Neuronal stem cell (in vitro differentiated cells): ENCODE data around the gene NDUFC2.
"Not testable (repeated sequence)": the region's sequence is repeated elsewhere in the genome, so short reads cannot be mapped to it uniquely, and the experiment has no call there.

Experiments used
- DNase-seq: peaks from one replicate; pipeline ENCODE4 v3.0.0-alpha.2; 2013; ENCODE audit warnings: low spot score
- H2AFZ ChIP-seq: one replicate; pipeline ENCODE4 v1.6.1; 2013; ENCODE audit warnings: mild to moderate bottlenecking, low read length, inconsistent platforms
- H2AK5ac ChIP-seq: 2 replicates; pipeline ENCODE4 v1.6.1; 2013; ENCODE audit warnings: low read depth, mild to moderate bottlenecking, inconsistent platforms, low read length, moderate library complexity, mixed read lengths
- H2BK120ac ChIP-seq: 2 replicates; pipeline ENCODE4 v1.6.1; 2013; ENCODE audit warnings: low read depth, mild to moderate bottlenecking, inconsistent platforms, low read length, moderate library complexity, mixed read lengths
- H2BK12ac ChIP-seq: one replicate; pipeline ENCODE4 v1.6.1; 2013; ENCODE audit warnings: low read length, inconsistent platforms
- H2BK15ac ChIP-seq: 2 replicates; pipeline ENCODE4 v1.6.1; 2013; ENCODE audit warnings: mild to moderate bottlenecking, low read length, inconsistent platforms, mixed read lengths
- H2BK5ac ChIP-seq: one replicate; pipeline ENCODE4 v1.6.1; 2013; ENCODE audit warnings: inconsistent platforms, mild to moderate bottlenecking, low read length, moderate library complexity
- H3K14ac ChIP-seq: one replicate; pipeline ENCODE4 v1.6.1; 2013; ENCODE audit warnings: low read length, inconsistent platforms
- H3K18ac ChIP-seq: 2 replicates; pipeline ENCODE4 v1.6.1; 2013; ENCODE audit warnings: low read length, inconsistent platforms
- H3K23ac ChIP-seq: 2 replicates; pipeline ENCODE4 v1.6.1; 2013; ENCODE audit warnings: low read depth, mild to moderate bottlenecking, mixed read lengths, low read length, inconsistent platforms; ENCODE audit not compliant: poor library complexity
- H3K27ac ChIP-seq: replicated peaks from 3 replicates; pipeline ENCODE4 v1.5.1; 2013; ENCODE audit warnings: low read length, inconsistent platforms
- H3K27me3 ChIP-seq, 3 experiments: 2 replicates each; pipeline ENCODE4 v1.6.1; 2013; ENCODE audit warnings: low read length in 3 of 3, mild to moderate bottlenecking in 2 of 3, inconsistent platforms in 1 of 3, low read depth in 1 of 3, mixed read lengths in 1 of 3, moderate library complexity in 1 of 3; ENCODE audit not compliant: control insufficient read depth in 3 of 3, insufficient read depth in 3 of 3
- H3K36me3 ChIP-seq, 2 donors: replicated peaks in 1 of 2; 2 replicates each; pipeline ENCODE4 v1.6.1; 2013; ENCODE audit warnings: low read length in 2 of 2; ENCODE audit not compliant: control insufficient read depth in 2 of 2, insufficient read depth in 2 of 2
- H3K4ac ChIP-seq: 2 replicates; pipeline ENCODE4 v1.6.1; 2013; ENCODE audit warnings: inconsistent platforms, mild to moderate bottlenecking, low read length, moderate library complexity
- H3K4me1 ChIP-seq, 2 donors: 1 replicate in 1 of 2; 2 replicates in 1 of 2; pipeline ENCODE4 v1.6.1; 2013; ENCODE audit warnings: low read length in 2 of 2, low read depth in 1 of 2; ENCODE audit not compliant: control insufficient read depth in 2 of 2, insufficient read depth in 1 of 2
- H3K4me2 ChIP-seq: one replicate; pipeline ENCODE4 v1.6.1; 2013; ENCODE audit warnings: mild to moderate bottlenecking, low read length, inconsistent platforms; ENCODE audit not compliant: insufficient read depth, poor library complexity, severe bottlenecking
- H3K4me3 ChIP-seq, 2 donors: 2 replicates each; pipeline ENCODE4 v1.5.1; 2013; ENCODE audit warnings: low read length in 2 of 2, mild to moderate bottlenecking in 2 of 2, inconsistent platforms in 1 of 2, moderate library complexity in 1 of 2
- H3K79me1 ChIP-seq: one replicate; pipeline ENCODE4 v1.6.1; 2013; ENCODE audit warnings: low read depth, mild to moderate bottlenecking, inconsistent platforms, low read length, moderate library complexity
- H3K9ac ChIP-seq: one replicate; pipeline ENCODE4 v1.6.1; 2013; ENCODE audit warnings: mild to moderate bottlenecking, low read depth, low read length, inconsistent platforms; ENCODE audit not compliant: poor library complexity
- H3K9me3 ChIP-seq, 2 donors: replicated peaks in 1 of 2; 2 replicates each; pipeline versions ENCODE3 to v1.6.1; 2013; ENCODE audit warnings: low read length in 2 of 2, mild to moderate bottlenecking in 2 of 2, inconsistent platforms in 1 of 2, low read depth in 1 of 2, mixed read lengths in 1 of 2, moderate library complexity in 1 of 2; ENCODE audit not compliant: control insufficient read depth in 2 of 2, insufficient read depth in 1 of 2
- H4K8ac ChIP-seq: one replicate; pipeline ENCODE4 v1.6.1; 2013; ENCODE audit warnings: low read depth, mild to moderate bottlenecking, inconsistent platforms, low read length, moderate library complexity
- H4K91ac ChIP-seq: one replicate; pipeline ENCODE4 v1.6.1; 2013; ENCODE audit warnings: low read length, low read depth, mild to moderate bottlenecking, inconsistent platforms; ENCODE audit not compliant: poor library complexity
- WGBS, 2 donors: extraction: QIAGEN DNeasy Blood & Tissue Kit; methylation state at CpG; one replicate each; pipeline ENCODE4 v1.1.7; 2013; ENCODE audit warnings: missing lambda C conversion rate in 2 of 2, mixed read lengths in 1 of 2; ENCODE audit not compliant: insufficient read length in 2 of 2, insufficient replicate concordance in 1 of 2; ENCODE audit errors: extremely low coverage in 2 of 2; 5-methylcytosine and 5-hydroxymethylcytosine counted together

NDUFC2 gene

DNA sequence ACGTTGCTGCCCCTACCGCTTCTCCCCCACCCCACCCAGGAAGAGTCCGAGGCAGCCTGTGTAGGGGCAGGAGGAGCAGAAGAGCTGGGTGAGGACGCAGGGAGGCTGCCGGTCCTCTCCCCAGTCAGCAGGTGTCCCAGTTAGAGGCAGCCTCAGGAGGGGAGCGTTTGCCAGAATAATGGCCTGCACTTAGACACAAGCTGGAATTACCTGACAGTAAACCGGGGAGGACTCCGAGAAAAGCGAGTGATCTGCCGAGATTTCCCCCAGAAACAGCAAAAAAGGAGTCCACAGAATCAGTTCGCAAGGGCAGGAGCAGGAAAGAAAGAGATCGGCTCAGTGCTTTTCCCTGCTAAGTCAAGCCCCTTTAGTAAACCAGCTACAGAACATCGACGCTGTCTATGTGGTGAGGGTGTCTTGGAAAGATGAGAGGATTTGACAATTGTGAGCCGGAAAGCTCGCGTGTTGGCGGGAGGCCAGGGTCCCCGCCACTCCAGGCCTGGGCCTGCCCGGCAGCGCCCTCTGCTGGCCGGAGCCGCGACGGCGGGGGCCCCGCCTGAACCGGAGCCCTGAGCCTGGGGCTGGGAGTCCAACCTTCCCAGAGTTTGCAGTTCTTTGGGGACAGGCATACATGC, 33.7 kb downstream of the NDUFC2 start:
- H3K4ac ChIP-seq: no peak overlapping the region
- peak overlapping the region; percentile 9 for H3K23ac ChIP-seq
- no peaks in the 10 kb centered on the region for H3K79me1 ChIP-seq
- peak overlapping the region; percentile 19 for H3K4me2 ChIP-seq
- H3K9ac ChIP-seq: no peak overlapping the region
- H2BK12ac ChIP-seq: no peak overlapping the region
- H2BK120ac ChIP-seq: no peak overlapping the region
- peak overlapping the region; percentile 82 for H2BK15ac ChIP-seq
- H3K27me3 ChIP-seq: no peaks in the 10 kb centered on the region
- peak overlapping the region in 1 of 2 donors; percentile 12 for H3K4me3 ChIP-seq
- H3K27ac ChIP-seq: no peak overlapping the region
- WGBS, 2 donors: no CpG with 5 or more reads among the region's 28 CpGs
- H3K4me1 ChIP-seq: peaks cover 4 to 6% of the 10 kb centered on the region in 2 donors
- peak; percentile 69 for DNase-seq
- peak overlapping the region; percentile 73 for H3K18ac ChIP-seq
- H3K14ac ChIP-seq: no peak overlapping the region
- H3K9me3 ChIP-seq: peaks cover 0 to 5% of the 10 kb centered on the region in 2 donors
- H4K8ac ChIP-seq: no peak overlapping the region
- no peak overlapping the region for H2AK5ac ChIP-seq
- H2BK5ac ChIP-seq: no peak overlapping the region
- H4K91ac ChIP-seq: no peak overlapping the region
- peak overlapping the region; percentile 79 for H2AFZ ChIP-seq
- H3K36me3 ChIP-seq: no peaks in the 10 kb centered on the region

DNA sequence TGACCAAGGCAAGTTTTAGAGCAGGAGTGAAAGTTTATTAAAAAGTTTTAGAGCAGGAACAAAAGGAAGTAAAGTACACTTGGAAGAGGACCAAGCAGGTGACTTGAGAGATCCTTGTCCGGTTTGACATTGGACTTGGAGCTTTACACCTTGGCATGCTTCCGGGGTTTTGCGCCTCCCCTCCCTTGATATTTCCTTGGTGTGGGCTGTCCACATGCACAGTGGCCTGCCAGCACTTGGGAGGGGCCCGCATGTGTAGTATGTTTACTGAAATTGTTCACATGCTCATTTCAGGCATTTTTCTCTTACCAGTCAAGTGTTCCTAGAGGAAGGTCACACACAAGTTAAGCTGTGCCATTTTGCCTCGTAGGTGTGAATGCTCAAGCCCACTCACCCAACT, 35.0 kb downstream of the NDUFC2 start:
- no CpG with 5 or more reads among the region's 5 CpGs for WGBS, 2 donors

DNA sequence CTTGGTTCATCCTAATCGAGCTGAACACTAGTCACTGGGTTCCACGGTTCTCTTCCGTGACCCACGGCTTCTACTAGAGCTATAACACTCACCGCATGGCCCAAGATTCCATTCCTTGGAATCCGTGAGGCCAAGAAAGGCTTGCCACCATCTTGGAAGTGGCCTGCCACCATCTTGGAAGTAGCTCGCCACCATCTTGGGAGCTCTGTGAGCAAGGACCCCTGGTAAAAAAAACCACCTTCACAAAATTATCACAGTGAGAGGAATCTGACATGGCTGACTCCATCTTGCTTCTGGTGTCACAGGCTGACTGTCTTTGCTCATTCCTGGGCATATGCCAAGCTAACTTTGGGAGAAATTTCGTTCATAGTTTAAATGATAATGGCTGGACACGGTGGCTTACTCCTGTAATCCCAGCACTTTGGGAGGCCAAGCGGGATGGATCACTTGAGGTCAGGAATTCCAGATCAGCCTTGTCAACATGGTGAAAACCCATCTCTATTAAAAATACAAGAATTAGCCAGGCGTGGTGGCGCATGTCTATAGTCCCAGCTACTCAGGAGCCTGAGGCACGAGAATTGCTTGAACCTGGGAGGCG, 37.7 kb downstream of the NDUFC2 start:
- DNase-seq: no peak

More for the DNA sequence above, 35.0 kb downstream of the NDUFC2 start:
- Histone ChIP-seq H3K14ac (no peak overlapping the region), H3K27me3 (no peaks in the 10 kb centered on the region), H3K36me3 (no peaks in the 10 kb centered on the region), H3K4me3 (no peak overlapping the region), H3K79me1 (no peaks in the 10 kb centered on the region), H3K4me2 (no peak overlapping the region), H3K9ac (no peak overlapping the region), H2BK120ac (no peak overlapping the region), H4K8ac (no peak overlapping the region), H2BK12ac (no peak overlapping the region), H2AFZ (no peak overlapping the region), H3K23ac (no peak overlapping the region), H3K9me3 (peaks cover 0 to 5% of the 10 kb centered on the region in 2 donors), H3K4ac (no peak overlapping the region), H3K4me1 (peaks cover 4 to 6% of the 10 kb centered on the region in 2 donors), H3K18ac (no peak overlapping the region), H4K91ac (no peak overlapping the region), H2AK5ac (no peak overlapping the region), H2BK5ac (no peak overlapping the region), H2BK15ac (no peak overlapping the region), H3K27ac (no peak overlapping the region)
- DNase-seq: no peak

GRCh38 chr11:78041380-78041719, 38.3 kb downstream of the NDUFC2 start:
- not testable (repeated sequence) for H2BK15ac ChIP-seq, H3K23ac ChIP-seq, H3K27ac ChIP-seq, DNase-seq, H3K14ac ChIP-seq, H3K4ac ChIP-seq, H3K4me2 ChIP-seq, H3K18ac ChIP-seq, H3K27me3 ChIP-seq, H2BK12ac ChIP-seq, H4K8ac ChIP-seq, H2AK5ac ChIP-seq, H4K91ac ChIP-seq, H2BK5ac ChIP-seq, H2BK120ac ChIP-seq, H3K9me3 ChIP-seq, H3K4me3 ChIP-seq, H3K9ac ChIP-seq, H3K79me1 ChIP-seq, H3K36me3 ChIP-seq, H3K4me1 ChIP-seq
- H2AFZ ChIP-seq: peak overlapping the region; percentile 67
- no CpG with 5 or more reads among the region's 8 CpGs for WGBS, 2 donors

More for the DNA sequence above, 37.7 kb downstream of the NDUFC2 start:
- Histone ChIP-seq H2AK5ac (no peak overlapping the region), H3K27me3 (no peaks in the 10 kb centered on the region), H3K4me3 (no peak overlapping the region), H3K14ac (no peak overlapping the region), H3K27ac (no peak overlapping the region), H3K4ac (no peak overlapping the region), H2AFZ (peak overlapping the region; percentile 67), H3K9me3 (peaks cover 0 to 5% of the 10 kb centered on the region in 2 donors), H3K4me1 (peaks cover 4 to 6% of the 10 kb centered on the region in 2 donors), H3K36me3 (no peaks in the 10 kb centered on the region), H4K8ac (no peak overlapping the region), H2BK15ac (no peak overlapping the region), H3K79me1 (no peaks in the 10 kb centered on the region), H4K91ac (no peak overlapping the region), H2BK5ac (no peak overlapping the region), H3K23ac (no peak overlapping the region), H3K4me2 (no peak overlapping the region), H3K9ac (no peak overlapping the region), H2BK12ac (no peak overlapping the region), H3K18ac (no peak overlapping the region), H2BK120ac (no peak overlapping the region)
- WGBS, 2 donors: no CpG with 5 or more reads among the region's 14 CpGs
